Renal cortical epithelial cell (primary cell): ENCODE measurements around the gene SLF1. TPM values are rescaled to one million over a fixed set of nuclear protein-coding genes. Genes with fewer than 3 reads are reported as not detected.

ENCODE experiments used
- DNase-seq: peaks from one replicate; pipeline ENCODE4 v3.0.0-alpha.2; 2011; ENCODE audit warnings: low read depth
- total RNA-seq: library from RNA; depleted of rRNA; stranded (reverse); fragments of >200 nt; gene quantifications from 2 replicates; pipeline ENCODE4 v1.2.3, GENCODE V29; 2014

SLF1 gene
- total RNA-seq, 1 donor from 2014 or later: 5.1 TPM

DNA sequence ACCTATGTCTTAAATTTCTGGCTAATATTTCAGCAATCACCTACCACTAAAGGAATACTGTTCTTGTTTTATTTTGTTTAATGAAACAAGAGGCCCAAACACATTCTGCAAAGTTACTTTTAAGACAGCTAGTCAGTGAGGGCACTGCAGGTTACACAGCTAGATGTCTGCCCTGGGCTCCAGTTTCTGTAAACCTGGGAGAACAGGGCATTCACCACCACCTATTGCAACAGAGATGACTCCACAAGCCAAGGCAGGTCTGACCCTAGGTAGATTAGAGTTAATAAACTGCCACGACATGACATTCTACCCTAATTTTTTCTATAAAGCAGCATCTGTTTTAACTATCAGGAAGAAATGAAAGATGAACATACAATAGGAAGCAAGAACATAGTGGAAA is 90.8 kb downstream of the SLF1 start:
- peak; percentile 9 for DNase-seq

DNA sequence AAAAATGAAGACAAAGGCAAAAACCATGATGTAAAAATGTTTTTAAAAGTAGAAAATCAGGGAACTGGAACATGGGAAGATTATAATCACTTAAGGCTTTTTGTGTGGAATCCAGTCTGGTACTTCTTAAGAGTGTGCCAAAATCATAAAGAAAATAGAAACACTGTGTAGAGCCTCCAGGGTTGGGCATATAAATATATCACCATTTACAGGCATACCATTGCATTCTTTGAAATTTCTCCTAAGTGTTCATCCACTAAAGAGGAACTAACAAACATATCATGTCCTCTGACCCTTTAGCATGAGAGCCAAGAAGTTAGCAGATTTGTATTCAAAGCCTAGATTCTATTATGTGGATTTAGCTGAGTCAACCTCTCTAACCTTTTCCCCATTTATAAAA is 93.3 kb downstream of the SLF1 start:
- no peak for DNase-seq

DNA sequence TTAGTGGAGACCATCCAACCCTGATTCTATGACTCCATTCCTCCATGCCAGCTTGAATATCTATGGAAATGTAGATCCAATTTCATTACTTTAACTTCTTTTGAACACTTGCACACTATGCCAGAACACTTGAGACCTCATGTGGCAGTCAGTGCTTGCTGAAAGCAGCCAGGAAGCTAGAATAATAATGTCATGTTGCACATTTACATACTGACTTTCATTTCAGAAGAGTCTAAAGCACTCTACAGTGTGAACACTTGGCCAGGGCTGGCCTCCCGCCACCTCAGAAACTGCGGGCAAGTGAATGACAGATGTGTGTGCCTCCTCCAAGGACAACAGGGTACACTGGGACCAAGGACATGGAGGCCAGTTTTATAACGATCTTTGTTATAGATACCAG is 97.3 kb downstream of the SLF1 start:
- DNase-seq: no peak

DNA sequence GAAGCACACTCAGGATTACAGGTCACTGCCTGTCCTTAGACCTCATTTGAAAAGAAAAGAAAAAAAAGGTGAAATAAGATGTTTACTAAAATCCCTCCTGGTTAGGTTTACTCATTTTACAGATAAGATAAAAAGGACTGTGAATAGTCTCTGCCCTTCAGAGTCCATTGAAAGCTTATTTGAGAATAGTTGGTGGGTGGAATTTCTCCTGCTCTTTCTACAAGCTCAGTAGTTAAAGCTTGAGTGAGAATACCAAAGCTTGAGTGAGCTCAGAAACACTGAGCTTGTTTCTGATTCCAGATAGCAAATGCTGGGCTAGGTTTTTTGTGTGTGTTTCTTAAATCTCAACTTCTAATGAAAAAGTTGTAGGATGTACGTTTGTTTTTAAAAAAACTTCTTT is 106.7 kb downstream of the SLF1 start:
- DNase-seq: no peak

DNA sequence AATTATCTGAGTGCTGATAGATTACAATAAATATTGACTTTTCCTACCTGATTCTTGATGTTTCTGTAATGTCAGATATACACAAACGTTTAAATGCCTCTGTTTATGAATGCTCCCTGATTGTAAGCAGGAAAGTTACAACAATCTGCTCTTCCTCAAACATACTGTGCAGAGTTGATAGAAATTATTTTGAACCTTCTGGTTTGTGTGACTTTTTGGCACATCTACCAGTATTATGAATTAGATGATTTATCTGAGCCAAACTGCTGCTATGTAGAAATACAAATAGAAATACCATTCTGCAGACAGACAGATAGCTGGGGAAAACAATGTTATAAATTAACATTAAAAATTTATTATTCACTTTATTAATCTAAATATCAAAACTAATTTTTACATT is 113.0 kb downstream of the SLF1 start:
- no peak for DNase-seq

DNA sequence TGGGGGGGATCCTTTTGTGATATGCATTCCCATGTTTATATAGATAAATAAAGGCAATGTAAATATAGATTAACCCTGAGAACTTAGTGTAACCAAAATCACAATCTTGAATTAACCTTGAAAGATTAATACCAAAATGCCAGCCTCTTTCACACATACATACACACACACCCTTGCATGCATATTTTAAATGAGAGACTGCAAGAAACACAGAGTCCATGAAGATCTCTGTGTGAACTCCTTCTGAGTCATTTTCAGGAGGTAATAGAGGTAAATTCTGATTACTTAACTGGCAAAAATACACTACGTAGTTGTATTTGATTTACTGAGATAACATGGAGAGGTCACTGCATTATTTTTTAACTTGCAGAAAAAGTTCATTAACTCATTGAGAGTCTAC is 118.0 kb downstream of the SLF1 start:
- DNase-seq: no peak

DNA sequence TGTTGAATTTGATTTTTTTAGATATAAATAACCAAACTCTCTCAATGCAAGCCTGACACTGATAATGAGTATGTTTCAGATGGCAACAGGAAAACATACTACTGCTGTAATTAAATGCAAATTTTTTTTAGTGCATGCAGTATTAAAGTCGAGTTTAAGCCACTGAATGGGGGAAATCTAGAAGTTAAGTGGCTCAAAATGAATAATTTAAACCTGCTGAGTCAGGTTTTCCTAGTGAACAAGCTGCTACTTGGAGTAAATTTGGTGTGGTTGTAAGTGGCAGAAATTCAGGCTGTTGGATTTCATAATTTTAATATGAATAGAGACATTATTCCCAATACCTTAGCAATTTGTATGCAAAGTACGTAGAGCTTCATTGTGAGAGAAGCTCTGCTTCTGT is 121.8 kb downstream of the SLF1 start:
- DNase-seq: no peak

DNA sequence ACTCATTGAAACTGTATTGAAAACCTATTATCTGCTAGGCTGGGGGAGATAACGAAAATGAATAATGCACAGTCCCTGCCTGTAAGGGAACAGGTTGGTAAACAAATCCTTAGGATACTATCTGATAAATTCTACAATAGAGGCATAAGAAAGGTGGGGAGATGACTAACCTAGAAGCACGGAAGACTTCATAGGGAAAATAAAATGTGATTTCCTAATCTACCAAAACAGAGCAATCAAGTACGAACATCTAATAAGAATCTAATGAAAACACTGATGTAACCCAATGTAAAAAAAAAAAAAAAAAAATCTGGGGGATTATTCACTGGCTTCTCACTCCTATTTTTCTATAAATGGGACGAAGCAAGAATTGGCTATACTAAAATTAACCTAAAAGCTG is 124.4 kb downstream of the SLF1 start:
- DNase-seq: no peak

DNA sequence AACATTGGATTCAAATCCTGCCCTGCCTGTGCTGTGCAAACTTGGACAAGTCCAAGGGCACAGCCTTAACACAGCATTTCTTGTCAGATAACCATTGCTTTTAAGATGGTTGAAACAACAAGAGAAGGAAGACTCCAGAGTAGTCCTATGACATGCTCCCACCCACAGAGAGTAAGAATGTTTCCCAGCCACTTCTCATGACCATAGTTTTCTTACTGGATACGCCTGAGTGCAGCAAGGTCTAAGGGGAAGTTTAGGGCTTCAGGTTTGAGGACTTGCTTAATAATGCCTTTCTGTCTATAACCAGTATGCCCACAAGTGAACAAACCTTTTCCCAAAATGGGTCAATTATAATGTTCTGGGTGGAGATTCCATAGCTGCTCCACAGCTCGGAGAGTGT is 126.4 kb downstream of the SLF1 start:
- peak; percentile 31 for DNase-seq

DNA sequence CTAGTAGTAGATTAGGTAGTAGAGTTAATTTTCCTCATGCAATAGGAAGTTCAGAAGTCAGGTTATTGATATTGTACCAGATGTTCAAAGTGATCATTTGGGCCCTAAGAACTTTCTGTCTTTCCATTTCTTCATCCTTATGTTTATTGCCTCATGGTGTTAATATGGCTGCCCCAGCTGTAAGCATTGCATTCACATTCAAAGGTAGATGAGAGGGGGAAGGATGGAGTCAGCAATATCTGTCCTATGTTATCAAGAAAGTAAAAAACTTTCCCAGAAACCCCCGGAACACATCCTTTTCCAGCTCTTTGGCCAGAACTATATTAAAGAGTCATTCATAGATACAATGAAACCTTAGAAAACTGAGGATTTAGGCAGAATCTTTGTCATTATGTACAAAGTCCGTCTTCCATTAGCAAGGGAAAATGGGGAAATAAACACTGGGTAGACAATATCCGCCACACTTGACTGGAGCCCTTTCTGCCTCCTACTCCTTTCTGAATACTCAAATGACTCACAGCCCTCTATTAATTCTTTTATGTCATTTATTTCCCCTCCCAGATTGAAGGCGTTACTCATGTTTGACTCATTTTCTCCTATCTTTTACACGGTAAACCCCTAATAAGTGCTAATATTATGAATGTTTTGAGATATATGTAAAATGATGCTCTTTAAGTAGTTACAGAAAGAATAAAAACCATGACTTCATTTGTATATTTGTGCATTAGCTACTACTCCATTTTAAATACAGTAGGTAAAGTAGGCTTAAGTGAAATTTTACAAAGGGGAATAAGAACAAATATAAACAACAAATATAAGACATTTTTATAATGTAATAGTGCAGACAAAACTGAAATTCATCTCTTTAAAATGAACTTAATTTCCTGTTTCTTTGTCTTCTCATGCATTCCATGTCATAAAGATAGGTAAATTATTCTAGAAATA is 127.6 kb downstream of the SLF1 start:
- peak; percentile 77 for DNase-seq

DNA sequence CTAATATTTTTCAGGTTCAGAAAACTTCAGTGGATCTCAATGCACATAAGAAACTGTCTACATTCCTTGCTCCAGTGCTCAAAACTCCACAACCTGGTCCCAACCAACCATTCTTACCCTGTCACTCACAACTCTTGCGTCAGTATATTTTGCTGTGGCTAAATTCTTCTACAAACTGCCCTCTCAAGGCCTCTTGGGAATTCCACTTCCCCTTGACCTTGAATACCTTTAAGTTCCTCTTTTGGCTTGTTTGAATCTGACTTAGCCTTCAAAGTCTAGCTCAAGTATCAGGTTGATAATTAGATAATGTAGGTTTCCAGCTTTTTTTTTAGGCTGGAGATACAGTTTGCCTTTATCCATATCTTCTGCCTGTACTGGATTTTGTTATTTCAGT is 128.3 kb downstream of the SLF1 start:
- peak; percentile 61 for DNase-seq

Other genes with a start within 250 kb of the SLF1 start
- gene KIAA0825, start 65 bp upstream of the SLF1 start, total RNA-seq: 3.3 and 10.8 TPM in 2 replicates